ENCODE measurements around the gene USP28.

USP28 gene

DNA sequence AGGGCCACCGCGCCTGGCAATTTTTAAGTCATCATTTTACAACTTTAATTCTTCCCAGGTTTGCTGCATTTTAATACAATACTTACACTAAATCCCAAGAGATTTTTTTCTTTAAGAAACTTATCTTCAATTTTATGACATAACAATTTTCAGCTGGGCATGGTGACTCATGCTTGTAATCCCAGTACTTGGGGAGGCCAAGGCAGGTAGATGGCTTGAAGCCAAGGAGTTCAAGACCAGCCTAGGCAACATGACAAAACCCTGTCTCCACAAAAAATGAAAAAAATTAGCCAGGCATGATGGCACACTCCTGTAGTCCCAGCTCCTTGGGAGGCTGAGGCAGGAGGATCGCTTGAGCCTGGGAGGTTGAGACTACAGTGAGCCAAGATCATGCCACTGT is 56.9 kb downstream of the USP28 start:
- H3K4me3 ChIP-seq (ENCODE audit: low read depth, low read length), result no peak overlapping the region
- ChIA-PET POLR2A (no interaction called here), CTCF (no interaction called here)
- TF ChIP-seq, protein P1, sequence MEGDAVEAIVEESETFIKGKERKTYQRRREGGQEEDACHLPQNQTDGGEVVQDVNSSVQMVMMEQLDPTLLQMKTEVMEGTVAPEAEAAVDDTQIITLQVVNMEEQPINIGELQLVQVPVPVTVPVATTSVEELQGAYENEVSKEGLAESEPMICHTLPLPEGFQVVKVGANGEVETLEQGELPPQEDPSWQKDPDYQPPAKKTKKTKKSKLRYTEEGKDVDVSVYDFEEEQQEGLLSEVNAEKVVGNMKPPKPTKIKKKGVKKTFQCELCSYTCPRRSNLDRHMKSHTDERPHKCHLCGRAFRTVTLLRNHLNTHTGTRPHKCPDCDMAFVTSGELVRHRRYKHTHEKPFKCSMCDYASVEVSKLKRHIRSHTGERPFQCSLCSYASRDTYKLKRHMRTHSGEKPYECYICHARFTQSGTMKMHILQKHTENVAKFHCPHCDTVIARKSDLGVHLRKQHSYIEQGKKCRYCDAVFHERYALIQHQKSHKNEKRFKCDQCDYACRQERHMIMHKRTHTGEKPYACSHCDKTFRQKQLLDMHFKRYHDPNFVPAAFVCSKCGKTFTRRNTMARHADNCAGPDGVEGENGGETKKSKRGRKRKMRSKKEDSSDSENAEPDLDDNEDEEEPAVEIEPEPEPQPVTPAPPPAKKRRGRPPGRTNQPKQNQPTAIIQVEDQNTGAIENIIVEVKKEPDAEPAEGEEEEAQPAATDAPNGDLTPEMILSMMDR (IDR thresholded peaks at IDR 0.05; ENCODE audit: insufficient read depth, low read length, missing control alignments), result no peak
- no peak for DNase-seq (ENCODE audit: low read depth, low spot score)

DNA sequence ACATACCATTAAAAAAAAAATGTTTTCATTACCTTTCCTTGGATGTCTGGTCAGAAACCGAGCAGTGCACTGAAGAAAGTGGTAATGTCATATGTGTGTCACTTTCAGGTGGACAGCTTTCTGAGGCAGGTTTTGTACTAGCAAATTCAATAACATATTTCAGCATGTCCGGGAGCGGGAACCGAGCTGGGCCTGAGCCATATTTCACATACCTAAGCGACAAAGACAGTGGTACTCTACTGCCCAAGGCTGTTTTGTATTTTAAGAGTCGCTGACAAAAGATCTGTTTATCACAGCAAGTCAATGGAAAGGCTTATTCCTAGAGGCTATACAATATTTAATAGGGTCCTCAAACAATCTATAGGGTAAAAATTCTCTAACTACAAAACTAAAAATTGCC is 57.7 kb downstream of the USP28 start:
- H3K4me3 ChIP-seq (ENCODE audit: low read depth, low read length), result no peak overlapping the region
- TF ChIP-seq, protein P1 (IDR thresholded peaks at IDR 0.05; ENCODE audit: insufficient read depth, low read length, missing control alignments), result no peak
- ChIA-PET POLR2A (no interaction called here), CTCF (no interaction called here)
- no peak for DNase-seq (ENCODE audit: low read depth, low spot score)

DNA sequence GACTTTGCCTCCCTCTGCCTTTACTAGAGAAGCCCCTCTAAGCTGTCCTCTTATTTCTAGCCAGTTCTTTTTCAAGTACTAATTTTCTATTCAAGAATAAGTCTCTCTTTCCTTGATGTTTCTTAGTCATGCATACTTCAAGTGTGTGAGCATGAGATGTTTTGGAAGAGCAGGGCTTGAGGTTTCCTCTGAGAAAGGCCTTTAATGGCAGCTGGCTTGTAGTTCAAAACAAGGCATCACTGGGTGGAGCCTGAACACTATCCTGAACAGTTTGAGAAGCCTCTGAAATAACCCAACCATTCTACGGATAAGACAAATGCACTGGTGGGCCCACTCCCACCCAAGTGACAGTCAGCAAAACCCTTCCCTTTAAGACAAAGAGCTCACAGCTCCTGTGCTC is 58.2 kb downstream of the USP28 start:
- no peak overlapping the region for H3K4me3 ChIP-seq (ENCODE audit: low read depth, low read length)
- DNase-seq (ENCODE audit: low read depth, low spot score), result peak; percentile 19
- ChIA-PET POLR2A (no interaction called here), CTCF (interaction anchor here (3.6 kb wide), 1 partner anchor 21 kb away, joined by 18 read pairs; no protein-coding TSS in a partner anchor)
- TF ChIP-seq, protein P1 (IDR thresholded peaks at IDR 0.05; ENCODE audit: insufficient read depth, low read length, missing control alignments), result no peak

DNA sequence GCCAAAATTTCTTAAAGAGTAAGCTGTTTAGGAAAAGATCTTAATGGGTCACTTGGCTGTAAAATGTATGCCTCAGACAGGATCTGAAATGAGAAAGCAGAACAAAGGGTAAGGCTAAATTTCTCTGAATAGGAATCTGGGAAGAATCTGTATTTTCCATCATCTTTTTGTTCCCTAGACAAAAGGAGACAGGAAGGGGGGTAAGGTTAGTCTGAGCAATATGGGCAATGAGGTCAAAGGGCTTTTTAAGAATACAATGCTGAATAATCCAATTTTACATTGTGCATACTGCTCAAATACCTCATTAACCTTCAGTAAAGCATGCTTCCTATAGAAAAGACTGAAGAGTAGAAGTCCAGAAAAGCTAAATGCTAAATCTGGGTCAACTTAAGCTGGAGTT is 61.2 kb downstream of the USP28 start:
- TF ChIP-seq, protein P1 (IDR thresholded peaks at IDR 0.05; ENCODE audit: insufficient read depth, low read length, missing control alignments), result no peak
- H3K4me3 ChIP-seq (ENCODE audit: low read depth, low read length), result no peak overlapping the region
- POLR2A ChIA-PET, result no interaction called here
- CTCF ChIA-PET, result interaction anchor here (0.9 to 3.6 kb wide), 4 partner anchors 8 to 446 kb away, joined by 3 to 18 read pairs (median 8); no protein-coding TSS in a partner anchor
- no peak for DNase-seq (ENCODE audit: low read depth, low spot score)

DNA sequence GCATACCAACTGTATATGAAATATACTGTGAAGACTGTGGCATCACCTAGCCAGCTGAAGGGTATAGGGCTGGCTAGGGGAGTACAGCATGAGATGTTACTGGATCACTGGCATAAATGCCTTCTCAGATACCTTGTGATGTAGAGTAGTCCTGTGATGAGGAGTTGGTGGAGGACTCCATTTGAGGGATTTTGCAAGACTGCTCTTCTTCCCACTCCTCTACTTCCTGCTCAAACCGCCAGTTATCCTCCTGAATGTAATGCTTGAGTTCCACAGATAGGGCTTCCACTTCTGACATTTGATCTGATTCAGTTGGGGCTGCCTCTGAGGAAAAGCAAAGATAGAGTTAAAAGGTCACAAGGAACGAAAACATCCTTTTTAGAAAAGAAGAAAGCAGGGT is 66.4 kb downstream of the USP28 start:
- POLR2A ChIA-PET, result no interaction called here
- TF ChIP-seq, protein P1 (IDR thresholded peaks at IDR 0.05; ENCODE audit: insufficient read depth, low read length, missing control alignments), result no peak
- CTCF ChIA-PET, result interaction anchor here (4.1 kb wide), 1 partner anchor 12 kb away, joined by 26 read pairs; no protein-coding TSS in a partner anchor
- DNase-seq (ENCODE audit: low read depth, low spot score), result no peak
- no peak overlapping the region for H3K4me3 ChIP-seq (ENCODE audit: low read depth, low read length)

DNA sequence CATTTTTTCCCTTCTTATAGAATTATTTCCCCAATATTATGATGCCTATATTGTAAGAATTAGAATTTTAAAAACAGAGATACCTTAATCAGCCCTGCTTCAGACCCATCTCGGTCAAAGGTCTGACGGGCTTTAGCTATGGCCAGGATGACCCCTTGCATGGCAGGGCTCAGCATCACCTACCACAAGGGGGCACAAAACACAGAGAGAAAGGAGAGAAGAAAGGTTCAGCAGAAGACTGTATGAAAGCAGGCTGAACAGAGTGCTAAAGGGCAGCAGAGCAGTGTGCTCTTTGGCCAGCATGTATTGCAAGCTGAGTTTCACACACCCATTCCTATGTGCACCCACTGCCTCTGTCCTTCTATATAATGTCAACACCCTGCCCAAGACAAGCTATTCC is 69.0 kb downstream of the USP28 start:
- no peak for DNase-seq (ENCODE audit: low read depth, low spot score)
- CTCF ChIA-PET, result interaction anchor here (0.6 to 6.3 kb wide), 7 partner anchors 9 to 462 kb away, joined by 3 to 45 read pairs (median 4); no protein-coding TSS in a partner anchor
- POLR2A ChIA-PET, result no interaction called here

More for the DNA sequence above, 69.0 kb downstream of the USP28 start:
- no peak overlapping the region for H3K4me3 ChIP-seq (ENCODE audit: low read depth, low read length)
- TF ChIP-seq, protein P1 (IDR thresholded peaks at IDR 0.05; ENCODE audit: insufficient read depth, low read length, missing control alignments), result peak; percentile 45
